OCI-LY7 (cell line): ENCODE data around the gene SLC9A3. TPM values are rescaled to one million over a fixed set of nuclear protein-coding genes. Genes with fewer than 3 reads are reported as not detected.

Experiments used
- BruUV-seq: library from RNA; stranded (reverse); fragments of 400-500 nt; replicated peaks from 2 replicates; lab custom pipeline; 2021; lab: Mats Ljungman, UMichigan
- CTCF ChIA-PET: fragments of 300-600 bp; sonication (Branson Sonifier 250); formaldehyde crosslinking; loops from one replicate; lab custom pipeline; 2022; ENCODE audit warnings: antibody characterized with exemption; ENCODE audit not compliant: unreplicated experiment; lab: Charles Lee
- POLR2A ChIA-PET: fragments of 300-600 bp; sonication (Branson Sonifier 250); formaldehyde crosslinking; loops from one replicate; lab custom pipeline; 2022; ENCODE audit warnings: antibody characterized with exemption; lab: Charles Lee
- DNase-seq: peaks from one replicate; pipeline ENCODE4 v3.0.0-alpha.2; 2015; ENCODE audit warnings: low spot score
- H2AFZ ChIP-seq: fragments of 200-600 bp; sonication (generic), shearing (Covaris generic); 2 replicates; pipeline ENCODE4 v1.6.1; 2014; ENCODE audit warnings: mild to moderate bottlenecking, antibody characterized with exemption, low read length, moderate library complexity
- H3K27ac ChIP-seq: fragments of 200-600 bp; sonication (generic); 2 replicates; pipeline ENCODE4 v1.5.1; 2014; ENCODE audit warnings: mixed run types, low read depth, mild to moderate bottlenecking, moderate library complexity, low read length, inconsistent platforms; ENCODE audit not compliant: poor library complexity, severe bottlenecking
- H3K36me3 ChIP-seq: fragments of 200-600 bp; sonication (generic); 2 replicates; pipeline ENCODE4 v1.6.1; 2014; ENCODE audit warnings: mild to moderate bottlenecking, antibody characterized with exemption, low read length, moderate library complexity, mixed read lengths; ENCODE audit not compliant: insufficient read depth
- H3K4me1 ChIP-seq: fragments of 200-600 bp; sonication (generic); 2 replicates; pipeline ENCODE4 v1.5.1; 2014; ENCODE audit warnings: mild to moderate bottlenecking, low read length; ENCODE audit not compliant: insufficient read depth, poor library complexity, severe bottlenecking
- H3K4me2 ChIP-seq: fragments of 200-600 bp; sonication (generic); 2 replicates; pipeline ENCODE4 v1.6.1; 2014; ENCODE audit warnings: mild to moderate bottlenecking, low read length
- H3K4me3 ChIP-seq: fragments of 200-600 bp; sonication (generic); 2 replicates; pipeline ENCODE4 v1.5.1; 2014; ENCODE audit warnings: mild to moderate bottlenecking, low read depth, low read length; ENCODE audit not compliant: poor library complexity, severe bottlenecking
- H3K79me2 ChIP-seq: fragments of 200-600 bp; sonication (generic); 2 replicates; pipeline ENCODE4 v1.6.1; 2016; ENCODE audit warnings: low read depth, mild to moderate bottlenecking, low read length, moderate library complexity, mixed read lengths; ENCODE audit not compliant: insufficient read depth
- H3K9me2 ChIP-seq: fragments of 200-600 bp; sonication (generic); 2 replicates; pipeline ENCODE4 v1.6.1; 2016; ENCODE audit warnings: mild to moderate bottlenecking, low read length, mixed read lengths; ENCODE audit not compliant: insufficient read depth
- H3K9me3 ChIP-seq: fragments of 200-600 bp; sonication (generic); 2 replicates; pipeline ENCODE4 v1.6.1; 2014; ENCODE audit warnings: mild to moderate bottlenecking, mixed run types, low read length, mixed read lengths
- H4K20me1 ChIP-seq: fragments of 200-600 bp; sonication (generic); 2 replicates; pipeline ENCODE4 v1.6.1; 2014; ENCODE audit warnings: mild to moderate bottlenecking, antibody characterized with exemption, low read length, moderate library complexity, mixed read lengths; ENCODE audit not compliant: insufficient read depth
- EZH2phosphoT487 ChIP-seq: fragments of 200-600 bp; sonication (generic); IDR thresholded peaks from 2 replicates; pipeline ENCODE4 v1.6.1; 2018; ENCODE audit warnings: low read depth, borderline replicate concordance, mild to moderate bottlenecking, mixed run types, antibody characterized with exemption, low read length, moderate library complexity, mixed read lengths
- intact Hi-C: fragments of 100-400 bp; cut with micrococcal nuclease; formaldehyde crosslinking; loops from one replicate; pipeline ENCODE4 v1.10.0; 2022; ENCODE audit not compliant: unreplicated experiment
- total RNA-seq, 2 experiments: library from RNA; depleted of rRNA in 1 of 2; stranded (reverse); fragments of >200 nt in 1 of 2; shearing (Covaris generic) in 1 of 2; gene quantifications; 2 replicates each; pipeline ENCODE4 v1.2.3, GENCODE V29; 2014 to 2022
- TF ChIP-seq, protein P1 (sequence below): fragments of 200-600 bp; sonication (generic); conservative IDR thresholded peaks from 2 replicates; pipeline ENCODE4 v1.5.1; 2014; ENCODE audit warnings: mild to moderate bottlenecking, antibody characterized with exemption, low read length, moderate library complexity, mixed read lengths

Gene SLC9A3
- total RNA-seq, 2 experiments from 2014 or later: 2.0 to 4.3 TPM

DNA sequence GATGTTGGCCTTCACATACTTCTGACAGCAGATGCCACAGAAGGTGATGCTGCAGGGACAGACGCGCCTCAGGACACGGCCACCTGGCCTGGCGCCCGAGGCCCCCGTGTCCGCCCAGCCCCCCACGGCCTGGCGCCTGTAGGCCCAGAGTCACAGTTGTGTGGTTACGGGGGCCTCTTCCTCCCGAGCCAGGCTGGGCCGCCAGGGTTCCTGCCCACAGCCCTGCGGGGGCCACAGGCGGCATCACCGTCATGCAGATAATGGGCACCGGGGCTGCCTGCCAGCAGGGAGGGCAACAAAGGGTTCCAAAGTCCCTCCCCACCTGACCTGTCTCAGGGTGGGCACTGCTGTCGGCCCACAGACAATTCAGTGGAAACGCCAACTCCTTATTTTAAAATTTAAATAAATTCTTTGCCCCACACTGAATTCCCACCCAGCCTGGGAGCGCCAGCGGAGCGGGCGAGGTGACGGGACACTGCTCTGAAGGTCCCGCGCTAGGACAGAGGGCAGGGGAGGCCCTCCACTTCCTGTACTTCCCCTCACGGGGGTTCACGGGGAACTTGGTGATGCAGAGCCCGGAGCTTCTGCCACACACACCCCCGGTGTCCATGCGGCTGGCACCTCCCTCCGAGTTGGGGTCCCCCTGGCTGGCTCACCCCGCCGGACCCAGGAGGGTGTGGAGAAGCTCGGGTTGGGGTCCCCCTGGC lies 40.7 kb downstream of the SLC9A3 start:
- H3K4me2 ChIP-seq: no peak overlapping the region
- POLR2A ChIA-PET: interaction anchor here (0.6 kb wide), 1 partner anchor 346 kb away, joined by 3 read pairs; no protein-coding TSS in a partner anchor
- no peaks in the 10 kb centered on the region for H3K9me3 ChIP-seq

GRCh38 chr5:483011-483410 lies 41.2 kb downstream of the SLC9A3 start:
- POLR2A ChIA-PET: no interaction called here
- Histone ChIP-seq H3K9me3 (no peaks in the 10 kb centered on the region), H3K9me2 (no peaks in the 10 kb centered on the region), H3K4me3 (no peak overlapping the region), H3K4me2 (no peak overlapping the region), H2AFZ (no peak overlapping the region), H3K4me1 (no peaks in the 10 kb centered on the region), H3K79me2 (no peaks in the 10 kb centered on the region), H3K36me3 (no peaks in the 10 kb centered on the region), H4K20me1 (no peaks in the 10 kb centered on the region), H3K27ac (no peak overlapping the region)
- intact Hi-C loops: no loop called here
- DNase-seq: no peak
- CTCF ChIA-PET: no interaction called here
- no peak for TF ChIP-seq EZH2phosphoT487
- TF ChIP-seq, protein P1, sequence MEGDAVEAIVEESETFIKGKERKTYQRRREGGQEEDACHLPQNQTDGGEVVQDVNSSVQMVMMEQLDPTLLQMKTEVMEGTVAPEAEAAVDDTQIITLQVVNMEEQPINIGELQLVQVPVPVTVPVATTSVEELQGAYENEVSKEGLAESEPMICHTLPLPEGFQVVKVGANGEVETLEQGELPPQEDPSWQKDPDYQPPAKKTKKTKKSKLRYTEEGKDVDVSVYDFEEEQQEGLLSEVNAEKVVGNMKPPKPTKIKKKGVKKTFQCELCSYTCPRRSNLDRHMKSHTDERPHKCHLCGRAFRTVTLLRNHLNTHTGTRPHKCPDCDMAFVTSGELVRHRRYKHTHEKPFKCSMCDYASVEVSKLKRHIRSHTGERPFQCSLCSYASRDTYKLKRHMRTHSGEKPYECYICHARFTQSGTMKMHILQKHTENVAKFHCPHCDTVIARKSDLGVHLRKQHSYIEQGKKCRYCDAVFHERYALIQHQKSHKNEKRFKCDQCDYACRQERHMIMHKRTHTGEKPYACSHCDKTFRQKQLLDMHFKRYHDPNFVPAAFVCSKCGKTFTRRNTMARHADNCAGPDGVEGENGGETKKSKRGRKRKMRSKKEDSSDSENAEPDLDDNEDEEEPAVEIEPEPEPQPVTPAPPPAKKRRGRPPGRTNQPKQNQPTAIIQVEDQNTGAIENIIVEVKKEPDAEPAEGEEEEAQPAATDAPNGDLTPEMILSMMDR: no peak
- BruUV-seq: no TSS peak

More for the DNA sequence above, 40.7 kb downstream of the SLC9A3 start:
- no peaks in the 10 kb centered on the region for H3K9me2 ChIP-seq
- CTCF ChIA-PET: no interaction called here
- intact Hi-C loops: no loop called here
- H2AFZ ChIP-seq: no peak overlapping the region
- no peaks in the 10 kb centered on the region for H3K36me3 ChIP-seq
- H3K79me2 ChIP-seq: no peaks in the 10 kb centered on the region
- no peak for TF ChIP-seq EZH2phosphoT487
- TF ChIP-seq, protein P1: no peak
- H4K20me1 ChIP-seq: no peaks in the 10 kb centered on the region
- no peaks in the 10 kb centered on the region for H3K4me1 ChIP-seq
- H3K4me3 ChIP-seq: no peak overlapping the region
- no peak for DNase-seq
- H3K27ac ChIP-seq: no peak overlapping the region
- no TSS peak for BruUV-seq

DNA sequence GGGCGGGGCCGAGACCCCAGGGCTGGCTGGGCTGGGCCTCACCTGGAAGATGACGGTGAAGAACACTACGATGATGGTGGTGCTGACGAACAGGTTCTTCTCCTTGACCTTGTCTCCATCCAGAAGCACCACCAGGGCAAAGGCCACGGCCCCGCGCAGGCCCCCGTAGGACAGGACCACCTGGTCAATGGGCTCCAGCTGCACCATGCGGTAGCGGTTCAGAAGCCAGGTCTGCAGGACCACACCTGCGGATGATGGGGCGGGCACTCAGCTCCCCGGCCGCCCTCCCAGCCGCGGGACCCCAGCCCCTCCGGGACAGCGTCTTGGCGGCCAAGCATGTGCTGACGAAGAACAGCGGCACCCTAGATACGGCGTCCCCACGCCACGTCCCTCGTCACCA lies 41.7 kb downstream of the SLC9A3 start:
- Histone ChIP-seq H3K9me3 (no peaks in the 10 kb centered on the region), H2AFZ (no peak overlapping the region), H3K4me2 (no peak overlapping the region), H3K9me2 (no peaks in the 10 kb centered on the region), H3K4me1 (no peaks in the 10 kb centered on the region), H3K27ac (no peak overlapping the region), H4K20me1 (no peaks in the 10 kb centered on the region), H3K79me2 (no peaks in the 10 kb centered on the region), H3K4me3 (no peak overlapping the region), H3K36me3 (no peaks in the 10 kb centered on the region)
- ChIA-PET CTCF (no interaction called here), POLR2A (no interaction called here)
- TF ChIP-seq, protein P1: no peak
- TF ChIP-seq EZH2phosphoT487: no peak
- no peak for DNase-seq
- intact Hi-C loops: no loop called here
- BruUV-seq: no TSS peak
